ENCODE measurements around the gene IKZF4. TPM values are rescaled to one million over a fixed set of nuclear protein-coding genes. Genes with fewer than 3 reads are reported as not detected.

The IKZF4 gene
- total RNA-seq, 1 experiment from 2014 or later: 13.9 TPM

DNA sequence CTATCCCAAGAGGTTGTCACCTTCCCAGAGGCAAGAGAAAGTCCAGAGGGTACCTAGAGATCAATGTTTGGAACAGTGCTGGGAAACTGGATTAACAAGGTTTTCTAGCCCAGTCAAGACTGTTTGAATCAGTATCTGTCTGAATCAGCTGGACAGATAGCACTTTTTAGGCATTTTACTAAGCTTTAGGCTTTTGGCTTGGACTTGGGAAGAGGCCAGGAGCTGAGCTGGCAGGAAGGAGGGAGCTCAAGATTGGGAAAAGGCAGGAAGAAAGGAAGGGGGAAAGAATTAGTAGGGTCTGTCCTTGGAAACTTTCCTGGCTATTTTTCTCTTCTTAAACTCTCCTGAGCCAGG lies 8.3 kb downstream of the IKZF4 start:
- no peak for DNase-seq
- Histone ChIP-seq H3K27ac (ENCODE audit: insufficient read length, low read depth, low read length) (no peak overlapping the region), H4K20me1 (ENCODE audit: control insufficient read depth, insufficient read depth, insufficient read length) (no peaks in the 10 kb centered on the region), H3K9me3 (ENCODE audit: control insufficient read depth, low read depth, low read length) (no peaks in the 10 kb centered on the region), H3K4me1 (ENCODE audit: insufficient read depth, low read length) (no peaks in the 10 kb centered on the region), H3K4ac (ENCODE audit: low read depth, low read length) (no peak overlapping the region), H3K23me2 (ENCODE audit: insufficient read length, low read depth, low read length, poor library complexity, severe bottlenecking) (no peaks in the 10 kb centered on the region), H3T11ph (ENCODE audit: low read length) (no peak overlapping the region), H3K9ac (ENCODE audit: extremely low read depth, insufficient read length, low read length) (no peak overlapping the region), H2BK15ac (ENCODE audit: low read depth, low read length) (no peak overlapping the region), H2BK120ac (ENCODE audit: low read depth, low read length, poor library complexity, severe bottlenecking) (no peak overlapping the region), H3K23ac (ENCODE audit: insufficient read length, low read depth, low read length) (no peak overlapping the region), H2AFZ (ENCODE audit: low read length) (no peak overlapping the region), H3K14ac (ENCODE audit: insufficient read depth, low read length) (no peak overlapping the region), H2BK12ac (ENCODE audit: insufficient read length, low read depth, low read length) (no peak overlapping the region), H4K91ac (ENCODE audit: insufficient read length, low read depth, low read length) (no peak overlapping the region), H2BK20ac (ENCODE audit: low read depth, low read length, poor library complexity, severe bottlenecking) (no peak overlapping the region), H3K56ac (ENCODE audit: insufficient read length, low read depth, low read length) (no peak overlapping the region), H4K5ac (ENCODE audit: insufficient read length, low read depth, low read length) (no peak overlapping the region), H3K27me3 (ENCODE audit: insufficient read depth, low read length) (no peaks in the 10 kb centered on the region), H3K4me2 (ENCODE audit: insufficient read depth, insufficient read length, low read length) (no peak overlapping the region), H3K18ac (ENCODE audit: insufficient read length, low read depth, low read length) (no peak overlapping the region), H4K8ac (replicated peaks; ENCODE audit: insufficient read length, low read depth, low read length) (no peak overlapping the region), H2BK5ac (ENCODE audit: insufficient read length, low read length) (no peak overlapping the region), H3K79me2 (ENCODE audit: insufficient read depth, low read length) (no peaks in the 10 kb centered on the region), H3K79me1 (ENCODE audit: insufficient read depth, low read depth, low read length, poor library complexity, severe bottlenecking) (no peaks in the 10 kb centered on the region), H2AK5ac (ENCODE audit: insufficient read length, low read length) (no peak overlapping the region)
- H3K9me3 Mint-ChIP-seq: no peaks in the 10 kb centered on the region
- no peaks in the 10 kb centered on the region for H3K27me3 Mint-ChIP-seq (ENCODE audit: low read depth)
- no peak for TF ChIP-seq CTCF (conservative IDR thresholded peaks at IDR 0.05)
- H3K36me3 Mint-ChIP-seq (ENCODE audit: insufficient read depth in 1 of 3, low read depth in 3 of 3): peaks cover 25 to 74% (median 57%) of the 10 kb centered on the region in 3 experiments; a peak in 6 of 7 replicates
- H3K4me1 Mint-ChIP-seq: no peaks in the 10 kb centered on the region
- H3K27ac Mint-ChIP-seq: peak overlapping the region in 1 of 3 experiments; percentile 6; a peak in 3 of 7 replicates
- H3K4me3 Mint-ChIP-seq: no peak overlapping the region; a peak in 1 of 5 replicates
